Measurements from ENCODE around the gene MACROD1. TPM values are rescaled to one million over a fixed set of nuclear protein-coding genes. Genes with fewer than 3 reads are reported as not detected.

The MACROD1 gene
- total RNA-seq, 1 donor from 2014 or later, result 12.3 TPM

- no peak for DNase-seq (ENCODE audit: low read depth)
- Histone ChIP-seq H3K36me3 (ENCODE audit: control insufficient read depth, insufficient read depth, low read length) (no peaks in the 10 kb centered on the region), H3K27me3 (ENCODE audit: control insufficient read depth, insufficient read depth, low read length) (peaks cover 75% of the 10 kb centered on the region), H3K4me3 (ENCODE audit: low read depth, low read length) (no peak overlapping the region)
- no peak for TF ChIP-seq CTCF (IDR thresholded peaks at IDR 0.05; ENCODE audit: insufficient read depth, low read length, poor library complexity, severe bottlenecking)
These were observed 63.7 kb downstream of the MACROD1 start for GRCh38 chr11:64102005-64102738.

- no peak for TF ChIP-seq CTCF (IDR thresholded peaks at IDR 0.05; ENCODE audit: insufficient read depth, low read length, poor library complexity, severe bottlenecking)
- H3K4me3 ChIP-seq (ENCODE audit: low read depth, low read length), result no peak overlapping the region
- DNase-seq (ENCODE audit: low read depth), result no peak
- H3K27me3 ChIP-seq (ENCODE audit: control insufficient read depth, insufficient read depth, low read length), result peaks cover 79% of the 10 kb centered on the region
- no peaks in the 10 kb centered on the region for H3K36me3 ChIP-seq (ENCODE audit: control insufficient read depth, insufficient read depth, low read length)
These were observed 64.5 kb downstream of the MACROD1 start for GRCh38 chr11:64101461-64101860.

GRCh38 chr11:64100782-64101353, 65.0 kb downstream of the MACROD1 start:
- H3K27me3 ChIP-seq (ENCODE audit: control insufficient read depth, insufficient read depth, low read length), result peaks cover 82% of the 10 kb centered on the region
- H3K36me3 ChIP-seq (ENCODE audit: control insufficient read depth, insufficient read depth, low read length), result no peaks in the 10 kb centered on the region
- no peak for DNase-seq (ENCODE audit: low read depth)
- no peak overlapping the region for H3K4me3 ChIP-seq (ENCODE audit: low read depth, low read length)
- no peak for TF ChIP-seq CTCF (IDR thresholded peaks at IDR 0.05; ENCODE audit: insufficient read depth, low read length, poor library complexity, severe bottlenecking)

GRCh38 chr11:64100360-64100759, 65.6 kb downstream of the MACROD1 start:
- peak; percentile 55 for TF ChIP-seq CTCF (IDR thresholded peaks at IDR 0.05; ENCODE audit: insufficient read depth, low read length, poor library complexity, severe bottlenecking)
- Histone ChIP-seq H3K36me3 (ENCODE audit: control insufficient read depth, insufficient read depth, low read length) (no peaks in the 10 kb centered on the region), H3K4me3 (ENCODE audit: low read depth, low read length) (no peak overlapping the region), H3K27me3 (ENCODE audit: control insufficient read depth, insufficient read depth, low read length) (peaks cover 84% of the 10 kb centered on the region)
- DNase-seq (ENCODE audit: low read depth), result no peak

- no peak for TF ChIP-seq CTCF (IDR thresholded peaks at IDR 0.05; ENCODE audit: insufficient read depth, low read length, poor library complexity, severe bottlenecking)
- H3K27me3 ChIP-seq (ENCODE audit: control insufficient read depth, insufficient read depth, low read length), result peaks cover 76% of the 10 kb centered on the region
- H3K36me3 ChIP-seq (ENCODE audit: control insufficient read depth, insufficient read depth, low read length), result no peaks in the 10 kb centered on the region
- no peak for DNase-seq (ENCODE audit: low read depth)
- H3K4me3 ChIP-seq (ENCODE audit: low read depth, low read length), result no peak overlapping the region
These were observed 66.5 kb downstream of the MACROD1 start for GRCh38 chr11:64099436-64099835.

All from kidney epithelial cell (primary cell).